ENCODE results near the gene SLC22A17.

SLC22A17 gene

DNA sequence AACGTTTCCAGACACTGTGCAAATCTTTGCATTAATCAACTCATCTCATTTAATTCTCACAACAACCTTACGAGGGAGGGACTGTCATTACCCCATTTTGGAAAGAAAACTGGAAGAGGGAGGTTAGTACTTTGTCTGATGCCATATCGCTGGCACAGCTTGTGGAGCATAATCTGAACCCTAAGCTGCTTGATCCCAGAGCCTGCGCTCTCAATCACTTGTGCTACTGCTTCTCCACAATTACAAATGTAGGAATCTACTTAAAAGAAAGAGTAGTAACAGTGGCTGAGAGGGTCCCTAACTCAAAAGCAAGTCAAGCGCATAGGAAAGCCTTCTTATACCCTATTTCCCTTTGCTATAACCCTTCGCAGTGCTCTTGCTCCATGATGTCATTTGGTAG is 9.1 kb upstream of the SLC22A17 start:
- no peak for DNase-seq (ENCODE audit: low read depth)

DNA sequence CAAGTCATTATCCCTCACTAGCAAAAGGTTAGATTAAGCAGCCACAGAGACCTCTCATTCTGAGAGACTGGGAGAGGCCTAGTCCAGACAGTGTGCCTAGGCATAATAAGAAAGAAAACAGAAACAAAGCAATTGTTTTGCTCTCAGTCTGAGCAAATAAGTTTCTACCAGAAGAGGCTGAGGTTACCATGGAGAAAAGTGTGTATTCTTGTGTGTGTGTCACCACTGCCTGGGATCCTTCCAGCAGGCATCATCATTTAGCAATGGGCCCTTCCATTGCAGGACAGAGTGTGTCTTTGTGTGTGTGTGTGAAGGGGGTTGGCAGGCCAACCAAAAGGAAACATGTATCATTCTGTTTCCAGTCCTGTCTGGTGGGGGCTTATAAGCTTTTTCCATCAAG is 8.6 kb upstream of the SLC22A17 start:
- DNase-seq (ENCODE audit: low read depth) = no peak

DNA sequence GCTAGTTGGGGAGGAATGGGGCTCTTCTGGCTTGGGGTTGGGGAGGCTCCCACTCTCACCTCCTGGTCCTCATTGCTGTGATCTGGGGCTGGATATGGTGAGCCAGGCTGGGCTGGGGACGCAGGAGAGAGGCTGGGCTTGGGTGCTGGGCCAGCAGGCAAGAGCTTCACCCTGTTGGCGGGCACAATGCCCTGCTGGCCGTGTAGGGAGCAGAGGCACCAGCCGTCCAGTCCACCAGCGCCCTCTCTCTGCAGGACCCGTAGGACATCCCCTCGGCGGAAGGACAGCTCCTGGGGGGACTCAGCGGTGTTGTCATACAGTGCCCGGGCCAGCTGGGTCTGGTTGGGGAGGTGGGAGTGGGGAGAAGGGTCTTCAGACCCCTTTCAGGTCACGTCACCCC is 7.8 kb upstream of the SLC22A17 start:
- DNase-seq (ENCODE audit: low read depth) = no peak

DNA sequence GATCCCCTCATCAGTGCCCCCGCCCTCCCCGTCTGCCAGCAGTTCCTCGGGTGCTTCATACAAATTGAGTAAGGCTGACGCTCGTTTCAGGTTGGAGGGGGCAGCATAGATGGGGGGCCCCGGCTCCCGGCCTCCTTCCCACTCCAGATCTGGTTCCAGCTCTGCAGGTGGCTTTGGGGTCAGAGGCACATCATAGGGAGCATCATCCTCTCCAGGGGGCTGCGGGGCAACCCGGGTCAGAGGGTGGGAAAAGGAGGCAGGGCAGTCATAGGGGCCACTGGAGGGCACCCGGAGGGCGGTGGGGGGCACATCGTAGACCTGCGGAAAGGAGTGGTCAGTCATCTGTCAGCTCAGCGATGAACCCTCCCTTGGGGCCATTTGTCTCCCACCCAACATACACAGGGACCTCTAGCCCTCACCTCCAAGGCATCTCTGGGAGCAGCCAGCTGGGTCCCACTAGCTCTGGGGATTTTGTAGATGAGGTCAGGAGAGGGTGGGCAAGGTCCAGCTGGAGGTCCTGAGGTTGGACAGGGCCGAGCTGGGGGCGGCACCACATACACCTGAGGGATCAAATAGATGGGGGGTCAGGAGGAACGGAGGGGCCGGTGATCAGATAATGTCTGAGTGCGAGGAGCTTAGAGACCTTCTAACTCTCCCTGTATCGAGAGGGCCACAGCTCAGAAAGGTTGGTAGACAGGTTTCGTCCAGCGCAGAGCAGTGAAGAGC is 7.2 kb upstream of the SLC22A17 start:
- DNase-seq (ENCODE audit: low read depth) = no peak

DNA sequence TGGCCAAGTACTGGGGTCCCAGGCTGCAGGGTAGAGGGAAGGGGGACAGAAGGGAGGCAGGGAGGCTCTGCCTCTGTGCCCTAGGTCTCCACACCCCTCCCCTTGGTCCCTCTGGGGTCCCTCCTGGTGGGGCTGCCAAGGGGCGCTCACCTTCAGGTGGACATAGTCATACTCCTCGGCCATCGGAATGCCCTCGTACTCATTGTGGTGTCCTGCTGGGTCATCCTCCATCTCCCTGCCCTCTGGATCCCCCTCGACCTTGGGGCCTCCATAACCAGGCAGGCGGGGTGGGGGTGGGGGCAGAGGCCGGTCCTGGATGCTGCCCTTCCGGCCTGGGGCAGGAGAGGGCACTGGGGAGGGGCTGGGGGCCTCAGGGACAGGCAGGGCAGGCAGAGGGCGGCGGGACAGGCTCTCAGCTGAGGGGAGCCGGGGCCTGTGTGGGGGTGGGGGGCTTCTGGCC is 6.5 kb upstream of the SLC22A17 start:
- DNase-seq (ENCODE audit: low read depth) = no peak

DNA sequence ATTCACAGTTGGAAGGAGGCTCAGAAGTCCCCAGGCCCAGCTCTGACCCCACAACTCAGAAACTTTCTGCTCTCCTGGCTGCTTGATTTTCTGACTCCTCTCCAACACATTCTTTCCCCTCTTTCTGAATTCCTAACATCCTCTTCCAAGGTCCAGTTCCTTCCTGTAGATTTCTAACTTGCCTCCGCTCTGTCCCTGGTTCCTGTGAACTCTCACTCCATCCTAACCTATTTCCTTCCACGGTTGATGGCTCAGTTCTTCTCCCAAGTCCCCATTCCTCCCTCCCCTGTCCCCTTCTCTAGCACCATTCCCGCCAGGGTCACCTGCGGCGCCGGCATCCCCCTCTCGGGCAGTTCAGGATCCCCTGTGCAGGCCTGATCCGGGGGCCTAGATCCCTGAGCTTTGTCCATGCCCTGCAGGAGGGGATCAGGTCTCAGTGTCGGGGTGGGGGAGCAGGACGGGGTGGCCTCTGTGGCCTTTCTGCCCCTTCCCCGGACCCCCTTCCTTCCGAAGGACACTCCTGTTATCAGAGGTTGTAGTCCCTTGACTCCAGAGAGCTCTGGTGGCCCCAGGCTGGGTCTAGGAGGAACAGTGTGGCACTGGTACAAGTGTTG is 6.0 kb upstream of the SLC22A17 start:
- no peak for DNase-seq (ENCODE audit: low read depth)

DNA sequence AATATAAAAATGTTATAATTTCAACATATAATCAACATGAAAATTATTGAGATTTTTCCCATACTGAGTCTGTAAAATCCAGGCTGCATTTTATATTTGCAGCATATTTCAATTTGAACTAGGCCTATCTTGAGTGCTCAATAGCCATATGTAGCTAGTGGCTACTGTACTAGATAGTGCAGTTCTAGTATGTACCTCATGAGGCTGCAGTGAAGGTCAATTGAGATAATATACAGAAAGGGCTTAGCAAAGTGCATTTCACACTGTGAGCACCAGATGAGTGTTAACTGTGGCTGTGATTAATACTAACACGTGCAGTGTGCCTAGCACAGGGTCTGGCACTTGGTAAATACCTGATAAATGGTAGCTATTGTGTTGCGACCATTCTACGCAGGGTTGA is 5.4 kb upstream of the SLC22A17 start:
- no peak for DNase-seq (ENCODE audit: low read depth)

DNA sequence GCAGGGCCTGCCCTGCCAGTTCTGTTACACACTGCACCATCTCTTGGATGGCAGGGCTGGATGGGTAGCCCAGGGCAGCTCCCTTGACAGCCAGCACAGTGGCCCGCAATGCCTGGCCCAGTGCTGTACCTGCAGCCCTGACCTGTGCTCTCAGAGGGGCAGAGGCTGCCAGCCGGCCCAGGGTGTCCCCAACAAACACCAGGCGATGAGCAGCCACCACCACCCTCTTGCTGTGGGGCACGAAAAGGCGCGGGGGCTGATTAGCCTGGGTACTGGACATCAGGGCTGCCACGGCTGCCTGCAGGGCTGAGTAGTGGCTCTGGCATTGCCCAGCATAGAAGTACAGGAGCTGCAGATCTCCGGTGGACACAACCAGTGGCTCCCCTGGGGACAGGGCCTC is 4.6 kb upstream of the SLC22A17 start:
- no peak for DNase-seq (ENCODE audit: low read depth)

DNA sequence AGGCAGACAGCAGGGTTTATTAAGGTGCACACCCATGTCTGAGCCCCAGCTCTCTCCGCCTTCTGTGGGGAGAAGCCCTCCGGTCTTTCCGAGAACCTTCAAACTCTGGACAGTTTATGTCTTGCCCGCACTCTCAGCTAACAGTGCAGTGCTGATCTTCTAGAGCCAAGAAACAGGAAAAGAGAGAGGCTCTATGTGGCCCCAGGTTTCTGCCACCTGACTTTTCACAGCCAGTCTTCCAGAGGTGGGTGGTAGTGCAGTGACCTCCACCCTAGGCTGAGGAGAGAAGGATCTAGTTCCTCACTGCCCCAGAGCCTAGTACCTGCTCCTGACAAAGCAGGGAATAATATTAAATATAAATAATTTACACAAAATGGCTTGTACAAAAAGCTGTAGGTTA is 4.0 kb upstream of the SLC22A17 start:
- no peak for DNase-seq (ENCODE audit: low read depth)

DNA sequence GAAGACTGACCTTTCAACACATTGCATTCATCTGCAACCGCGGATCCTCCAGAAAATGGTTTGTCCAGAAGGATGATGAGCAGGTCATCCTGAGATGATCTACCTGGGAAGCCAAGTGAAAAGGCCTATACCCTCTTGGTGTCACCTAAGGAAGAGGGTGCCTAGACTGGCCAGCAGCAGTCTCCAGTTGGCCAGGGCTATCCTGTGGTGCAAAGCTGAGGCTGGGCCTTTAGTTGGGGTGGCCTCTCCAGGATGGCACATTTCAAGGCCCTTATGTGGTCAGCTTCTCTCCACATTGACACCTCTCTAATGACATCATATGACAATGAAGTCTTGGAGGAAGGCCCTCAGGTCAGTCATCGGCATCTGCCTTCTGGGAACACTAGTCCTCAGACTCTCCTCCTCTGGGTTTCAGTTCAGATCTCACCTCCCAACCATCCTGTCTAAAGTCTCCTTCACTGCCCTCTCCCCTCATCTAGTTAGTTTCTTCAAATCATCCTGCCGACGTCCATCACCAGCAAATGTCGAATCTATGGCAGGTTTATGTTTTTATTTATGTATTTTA is 3.3 kb upstream of the SLC22A17 start:
- DNase-seq (ENCODE audit: low read depth) = no peak

DNA sequence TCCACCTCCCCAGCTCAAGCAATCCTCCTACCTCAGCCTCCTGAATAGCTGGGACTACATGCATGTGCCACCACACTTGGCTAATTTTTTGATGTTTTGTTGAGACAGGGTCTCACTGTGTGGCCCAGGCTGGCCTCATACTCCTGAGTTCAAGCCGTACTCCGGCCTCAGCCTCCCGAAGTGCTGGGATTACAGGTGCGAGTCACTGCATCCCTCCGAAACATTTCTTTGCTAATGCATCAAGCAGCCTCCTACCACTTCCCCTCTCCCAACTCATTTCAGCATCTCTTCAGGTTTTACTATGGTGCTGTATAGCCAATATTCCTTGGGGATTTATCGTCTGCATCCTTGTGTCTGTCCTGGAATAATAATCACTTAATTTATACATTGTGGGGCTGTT is 2.3 kb upstream of the SLC22A17 start:
- no peak for DNase-seq (ENCODE audit: low read depth)

DNA sequence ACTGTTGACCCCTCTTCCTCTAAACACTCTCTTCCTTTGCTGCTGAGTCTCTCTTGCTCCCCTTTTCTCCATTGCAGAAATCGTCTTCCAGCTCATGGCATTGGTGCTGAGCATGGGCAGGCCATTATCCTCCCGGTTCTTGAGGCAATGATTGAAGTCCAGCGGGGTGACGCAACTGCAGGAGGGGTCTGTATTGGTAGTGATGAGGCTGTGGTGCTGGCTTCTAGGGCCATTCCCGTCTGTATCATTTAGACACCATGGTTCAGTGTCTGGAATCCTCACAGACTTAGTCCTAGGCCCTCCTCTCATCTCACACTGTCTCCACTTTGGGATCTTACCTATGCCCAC is 720 bp upstream of the SLC22A17 start:
- DNase-seq (ENCODE audit: low read depth) = no peak

DNA sequence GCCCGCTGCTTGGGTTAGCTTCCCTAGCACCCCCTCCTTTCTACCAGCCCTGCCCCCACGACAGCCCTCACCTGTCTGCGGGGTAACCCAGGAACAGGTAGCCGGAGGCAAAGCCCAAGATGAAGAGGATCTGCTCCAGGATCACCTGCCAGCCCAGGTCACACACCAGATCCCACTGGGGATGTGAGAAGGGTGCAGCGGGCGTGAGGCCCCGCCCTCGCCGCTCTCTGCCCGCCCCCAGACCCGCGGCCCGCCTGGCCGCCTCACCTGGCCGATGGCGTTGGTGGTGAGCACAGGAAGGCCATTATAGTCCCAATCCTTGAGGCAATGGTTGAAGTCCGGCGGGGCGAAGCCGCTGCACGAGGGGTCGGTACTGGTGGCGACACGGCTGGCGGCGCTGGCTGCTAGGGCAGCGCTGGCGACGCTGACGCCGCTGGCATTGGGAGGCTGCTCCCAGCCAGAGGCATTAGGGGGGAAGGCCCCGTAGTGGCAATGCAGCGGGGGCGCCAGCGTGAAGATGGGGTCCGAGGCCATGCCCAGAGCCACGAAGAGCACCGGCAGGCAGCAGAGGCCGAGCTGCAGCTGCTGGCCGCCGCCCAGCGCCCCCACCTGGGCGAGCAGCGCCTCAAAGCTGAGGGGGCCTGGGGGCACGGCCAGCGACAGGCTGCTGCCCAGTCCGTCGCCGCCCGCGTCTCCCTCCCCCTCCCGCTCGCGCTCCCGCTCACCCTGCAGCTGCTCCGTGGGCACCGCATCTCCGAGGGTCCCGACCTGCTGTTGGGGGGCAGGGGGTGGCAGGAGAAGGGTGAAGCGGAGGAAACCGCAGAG is 794 bp downstream of the SLC22A17 start:
- no peak for DNase-seq (ENCODE audit: low read depth)

DNA sequence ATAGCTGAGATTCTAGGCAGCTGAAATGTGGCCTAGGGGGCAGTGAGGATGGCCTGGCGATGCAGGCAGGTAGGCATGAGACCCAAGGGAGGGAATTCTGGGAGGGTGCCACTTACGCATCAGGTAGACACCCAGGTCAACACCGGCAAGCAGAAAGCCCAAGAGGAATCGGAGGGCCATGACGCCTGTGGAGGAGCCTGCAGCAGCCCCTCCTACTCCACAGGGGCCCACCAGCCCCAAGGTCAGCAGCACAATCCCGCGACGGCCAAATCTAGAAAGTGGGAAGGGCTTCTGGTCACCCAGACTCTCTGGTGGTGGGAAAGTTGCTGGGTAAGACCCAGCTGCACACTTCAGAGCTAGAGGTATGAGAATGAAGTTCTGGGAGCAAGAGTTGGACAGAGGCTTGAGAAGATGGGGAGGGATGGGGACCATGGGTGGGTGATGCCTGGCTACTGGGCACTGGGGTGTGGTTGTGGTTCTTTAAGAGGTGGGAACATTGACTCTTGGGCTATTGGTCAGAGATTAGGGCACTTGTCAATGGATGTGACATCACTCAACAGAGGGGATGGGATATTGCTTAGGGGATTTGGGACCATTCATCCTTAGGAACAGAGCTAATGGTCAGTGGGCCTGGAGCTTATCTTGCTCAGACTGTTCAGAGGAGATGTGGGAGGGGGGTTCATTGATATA is 3.4 kb downstream of the SLC22A17 start:
- no peak for DNase-seq (ENCODE audit: low read depth)

DNA sequence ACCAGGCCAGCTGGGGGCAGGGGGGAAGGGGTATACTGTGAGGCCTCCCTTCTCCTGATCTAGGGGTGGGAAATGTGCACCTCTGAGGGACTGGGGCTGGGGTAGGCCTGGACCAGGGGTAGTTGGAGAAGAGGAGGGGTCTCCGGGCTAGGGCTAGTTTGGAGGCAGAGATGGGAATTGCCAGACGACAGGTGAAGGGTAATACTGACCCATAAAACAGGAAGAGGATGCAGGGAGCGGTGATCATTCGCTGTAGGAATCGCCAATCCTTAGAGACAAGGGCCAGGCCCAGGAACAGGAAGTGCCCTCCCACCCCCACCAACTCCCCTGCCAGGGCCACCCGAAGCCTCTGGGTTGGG is 4.4 kb downstream of the SLC22A17 start:
- no peak for DNase-seq (ENCODE audit: low read depth)

DNA sequence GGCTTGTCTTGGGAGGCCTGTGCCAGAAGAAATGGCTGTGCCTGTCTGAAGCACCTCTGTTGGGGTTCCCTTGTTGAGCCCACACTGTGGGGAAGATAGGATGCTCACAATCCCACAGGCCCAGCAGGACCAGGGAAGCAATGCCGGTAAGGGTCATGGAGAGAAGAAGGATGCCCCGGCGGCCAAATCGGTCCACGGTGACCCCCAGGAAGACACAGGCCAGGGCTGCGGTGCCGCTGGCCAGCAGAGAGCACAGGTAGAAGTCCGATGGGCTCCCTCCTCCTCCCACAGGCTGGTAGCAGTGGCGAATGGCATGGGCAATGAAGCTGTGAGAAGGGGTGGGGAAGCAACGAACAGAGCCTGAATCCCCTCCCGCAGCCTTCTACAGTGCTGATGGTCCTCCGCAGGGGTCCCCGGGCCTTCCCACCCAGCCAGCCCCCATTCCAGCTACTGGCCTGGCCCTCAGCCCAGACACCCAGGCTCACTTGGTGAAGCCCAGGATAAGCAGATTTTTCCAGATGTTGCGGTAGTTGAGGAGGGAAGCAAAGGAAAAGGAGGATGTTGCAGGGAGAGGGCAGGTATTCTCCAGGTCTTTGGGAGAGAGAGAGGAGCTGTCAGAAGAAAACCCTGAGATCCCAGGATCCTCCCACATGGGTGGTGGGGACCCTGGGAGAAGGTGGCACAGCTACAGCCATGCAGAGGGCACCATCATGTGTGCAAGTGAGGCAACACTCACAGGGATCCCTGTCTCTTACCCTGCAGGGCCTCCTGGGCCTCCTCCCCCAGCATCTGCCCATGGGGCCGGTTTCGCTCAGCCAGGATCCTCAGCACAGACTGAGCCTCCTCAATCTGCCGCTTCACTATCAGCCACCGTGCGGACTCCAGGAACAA is 5.0 kb downstream of the SLC22A17 start:
- DNase-seq (ENCODE audit: low read depth) = no peak

DNA sequence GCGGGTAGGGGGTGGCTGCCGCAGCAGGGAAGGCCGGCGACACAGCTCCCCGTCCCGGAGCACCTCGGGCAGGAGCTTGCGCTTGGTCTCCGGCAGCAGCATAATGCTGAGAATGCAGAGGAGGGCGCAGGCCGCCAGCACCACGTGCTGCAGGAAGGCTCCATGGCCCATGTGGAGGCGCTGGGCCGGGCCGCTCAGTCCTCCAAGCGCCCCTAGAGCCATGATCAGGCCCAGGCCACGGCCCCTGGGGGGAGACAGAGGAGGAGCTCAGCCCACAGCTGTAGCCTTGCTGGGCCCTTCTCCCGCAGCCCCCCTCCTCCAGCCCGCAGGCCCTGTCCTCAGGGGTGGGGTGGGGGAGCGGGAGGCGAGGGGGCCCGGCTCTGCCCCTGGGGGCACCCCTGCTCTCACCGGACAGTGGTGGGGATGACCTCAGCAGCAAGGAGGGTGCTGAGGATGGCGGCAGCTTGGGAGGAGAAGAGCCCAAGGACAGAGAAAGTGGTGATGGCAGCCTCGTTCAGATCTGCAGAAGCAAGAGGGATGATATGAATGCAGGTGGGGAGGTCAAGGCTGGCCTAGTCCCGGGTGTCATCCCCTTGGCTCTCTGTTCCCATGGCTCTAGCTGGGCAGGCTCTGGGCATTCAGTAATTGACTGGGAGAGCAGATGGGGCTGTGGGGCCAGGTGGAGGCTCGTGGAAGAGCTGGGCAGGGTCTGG is 5.8 kb downstream of the SLC22A17 start:
- no peak for DNase-seq (ENCODE audit: low read depth)

DNA sequence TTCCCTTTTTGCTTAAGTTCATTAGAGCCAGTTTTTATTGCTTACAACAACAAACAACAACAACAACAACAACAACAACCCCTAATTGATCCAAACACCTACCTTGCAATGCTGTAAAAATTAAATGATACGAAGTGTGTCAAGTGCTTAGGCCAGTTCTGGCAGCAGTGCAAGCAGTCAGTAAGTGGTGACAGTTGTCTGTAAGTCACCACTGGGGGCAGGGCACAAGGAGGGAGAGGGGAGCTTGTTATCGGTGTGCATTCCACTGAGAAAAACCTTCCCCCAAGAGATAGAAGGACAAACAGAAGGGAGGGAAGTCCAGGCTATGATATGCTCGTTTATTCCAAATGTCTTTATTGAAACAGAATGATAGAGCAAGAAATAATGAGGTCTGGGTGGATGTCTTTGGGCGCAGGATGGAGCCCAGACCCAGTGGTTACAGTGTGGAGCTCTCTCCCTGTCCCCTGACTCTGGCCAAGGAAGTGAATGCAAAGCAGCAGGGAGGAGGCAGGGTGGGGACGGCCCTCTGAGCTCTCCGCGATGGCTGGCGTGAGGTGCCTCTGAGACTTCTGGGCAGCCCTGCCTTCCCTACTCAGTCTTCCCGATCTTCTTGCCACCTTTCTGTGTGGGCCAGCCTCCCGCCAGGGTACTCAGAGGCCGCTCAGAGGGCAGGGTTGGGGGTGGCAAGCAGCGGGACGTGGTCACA is 6.5 kb downstream of the SLC22A17 start:
- DNase-seq (ENCODE audit: low read depth) = no peak

DNA sequence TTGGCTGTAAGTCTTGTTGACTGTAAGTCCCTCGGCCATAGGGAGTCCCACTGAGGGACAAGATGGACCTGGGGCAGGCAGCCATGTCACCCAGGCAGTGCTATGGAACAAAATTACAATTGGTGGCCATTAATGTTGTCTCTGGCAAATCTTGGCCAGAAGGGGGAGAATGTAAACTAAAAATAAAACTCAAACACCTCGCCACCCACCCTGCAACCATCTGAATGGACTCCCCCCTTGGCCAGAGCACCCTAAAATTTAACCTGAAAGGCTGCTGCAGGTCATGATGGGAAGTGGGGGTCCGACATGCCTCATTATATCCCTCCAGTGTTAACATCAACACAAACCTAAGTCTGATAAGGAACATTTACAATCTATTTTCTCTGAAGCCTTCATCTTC is 8.2 kb downstream of the SLC22A17 start:
- DNase-seq (ENCODE audit: low read depth) = no peak

All from T-helper 22 cell (primary cell).